Duodenal mucosa (tissue), 2 donors: Measurements from ENCODE around the gene PTH2.
"Not testable (repeated sequence)": the region's sequence is repeated elsewhere in the genome, so short reads cannot be mapped to it uniquely, and the experiment has no call there.

Experiments
- H3K27ac ChIP-seq: one replicate; pipeline ENCODE4 v1.7.0; 2013; ENCODE audit warnings: low read depth, low read length
- H3K27me3 ChIP-seq, 2 donors: one replicate each; pipeline ENCODE4 v1.7.0; 2013; ENCODE audit warnings: low read length in 2 of 2, control low read depth in 1 of 2; ENCODE audit not compliant: insufficient read depth in 2 of 2, control insufficient read depth in 1 of 2
- H3K36me3 ChIP-seq, 2 donors: one replicate each; pipeline ENCODE4 v1.7.0; 2013; ENCODE audit warnings: low read length in 2 of 2, control low read depth in 1 of 2; ENCODE audit not compliant: insufficient read depth in 2 of 2, control insufficient read depth in 1 of 2
- H3K4me1 ChIP-seq, 2 donors: one replicate each; pipeline ENCODE4 v1.7.0; 2013; ENCODE audit warnings: low read length in 2 of 2, control low read depth in 1 of 2; ENCODE audit not compliant: insufficient read depth in 2 of 2, control insufficient read depth in 1 of 2
- H3K4me3 ChIP-seq, 2 donors: one replicate each; pipeline ENCODE4 v1.7.0; 2013; ENCODE audit warnings: low read length in 2 of 2, low read depth in 1 of 2
- H3K9ac ChIP-seq, 2 donors: one replicate each; pipeline ENCODE4 v1.7.0; 2013; ENCODE audit warnings: low read length in 2 of 2, low read depth in 1 of 2
- H3K9me3 ChIP-seq, 2 donors: one replicate each; pipeline ENCODE4 v1.7.0; 2013; ENCODE audit warnings: low read length in 2 of 2, control low read depth in 1 of 2; ENCODE audit not compliant: control insufficient read depth in 1 of 2

Gene PTH2

DNA sequence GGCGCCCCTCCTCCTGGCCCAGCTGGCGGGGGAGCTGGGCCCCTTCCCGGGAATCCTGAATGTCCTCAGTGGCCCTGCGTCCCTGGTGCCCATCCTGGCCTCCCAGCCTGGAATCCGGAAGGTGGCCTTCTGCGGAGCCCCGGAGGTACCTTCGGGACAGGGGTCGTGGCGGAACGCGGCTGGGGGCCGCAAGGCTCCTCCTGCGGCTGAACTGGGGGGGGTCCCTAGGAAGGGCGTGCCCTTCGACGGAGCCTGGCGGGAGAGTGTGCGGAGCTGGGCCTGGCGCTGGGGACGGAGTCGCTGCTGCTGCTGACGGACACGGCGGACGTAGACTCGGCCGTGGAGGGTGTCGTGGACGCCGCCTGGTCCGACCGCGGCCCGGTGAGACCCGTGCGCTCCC lies 38.4 kb upstream of the PTH2 start:
- peaks cover 7 to 30% of the 10 kb centered on the region in 2 donors for H3K36me3 ChIP-seq

DNA sequence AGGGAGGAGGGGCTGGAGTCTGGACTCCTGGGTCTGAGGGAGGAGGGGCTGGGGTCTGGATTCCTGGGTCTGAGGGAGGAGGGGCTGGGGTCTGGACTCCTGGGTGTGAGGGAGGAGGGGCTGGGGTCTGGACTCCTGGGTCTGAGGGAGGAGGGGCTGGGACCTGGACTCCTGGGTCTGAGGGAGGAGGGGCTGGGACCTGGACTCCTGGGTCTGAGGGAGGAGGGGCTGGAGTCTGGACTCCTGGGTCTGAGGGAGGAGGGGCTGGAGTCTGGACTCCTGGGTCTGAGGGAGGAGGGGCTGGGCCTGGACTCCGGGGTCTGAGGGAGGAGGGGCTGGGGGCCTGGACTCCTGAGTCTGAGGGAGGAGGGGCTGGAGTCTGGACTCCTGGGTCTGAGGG lies 37.9 kb upstream of the PTH2 start:
- H3K27ac ChIP-seq, H3K9ac ChIP-seq, H3K4me3 ChIP-seq, H3K27me3 ChIP-seq, H3K9me3 ChIP-seq, H3K4me1 ChIP-seq: not testable (repeated sequence)
- peaks cover 7 to 27% of the 10 kb centered on the region in 2 donors for H3K36me3 ChIP-seq

More for the DNA sequence above, 38.4 kb upstream of the PTH2 start:
- Histone ChIP-seq H3K27me3 (no peaks in the 10 kb centered on the region), H3K4me3 (no peak overlapping the region), H3K9me3 (no peaks in the 10 kb centered on the region), H3K9ac (no peak overlapping the region), H3K4me1 (peaks cover 0 to 6% of the 10 kb centered on the region in 2 donors), H3K27ac (no peak overlapping the region)

DNA sequence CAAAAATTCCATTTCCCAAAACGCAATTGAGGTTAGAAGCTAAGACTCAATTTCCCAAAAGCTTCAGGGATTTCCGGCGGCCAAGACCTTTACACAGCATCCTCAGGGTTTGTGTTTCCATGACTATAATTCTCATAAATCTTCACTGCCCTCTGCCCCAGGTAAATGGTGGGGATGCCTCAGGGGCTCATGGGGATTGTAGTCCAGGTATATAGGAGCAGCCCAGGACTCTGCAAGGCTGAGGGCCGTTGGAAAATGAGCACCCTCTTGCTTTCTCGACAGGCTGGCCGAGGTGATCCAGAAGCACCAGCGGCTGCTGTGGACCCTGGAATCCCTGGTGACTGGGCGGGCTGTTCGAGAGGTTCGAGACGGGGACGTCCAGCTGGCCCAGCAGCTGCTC lies 36.1 kb upstream of the PTH2 start:
- H3K27me3 ChIP-seq, result no peaks in the 10 kb centered on the region
- peaks cover 3 to 18% of the 10 kb centered on the region in 2 donors for H3K36me3 ChIP-seq
- no peak overlapping the region for H3K4me3 ChIP-seq
- peaks cover 1 to 7% of the 10 kb centered on the region in 2 donors for H3K4me1 ChIP-seq
- H3K9ac ChIP-seq, result no peak overlapping the region
- no peak overlapping the region for H3K27ac ChIP-seq
- no peaks in the 10 kb centered on the region for H3K9me3 ChIP-seq

DNA sequence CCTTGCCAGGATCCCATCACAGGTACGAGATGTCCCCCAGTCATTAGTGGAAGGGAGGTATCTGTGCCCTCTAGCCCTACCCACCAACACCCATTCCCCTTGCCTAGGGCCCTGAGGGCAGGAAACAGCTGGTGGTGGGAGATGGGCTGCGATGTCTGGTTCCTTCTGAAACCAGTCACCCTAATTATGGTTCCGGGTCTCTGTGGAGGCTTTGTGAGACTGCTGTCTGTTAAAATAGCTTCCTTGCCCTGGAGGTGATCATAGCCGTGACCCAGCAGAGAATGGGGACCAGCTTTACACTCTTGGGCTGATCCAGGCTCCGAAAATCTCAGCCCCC lies 35.3 kb upstream of the PTH2 start:
- H3K36me3 ChIP-seq, result peaks cover 3 to 12% of the 10 kb centered on the region in 2 donors
- peaks cover 7 to 12% of the 10 kb centered on the region in 2 donors for H3K4me1 ChIP-seq
- no peak overlapping the region for H3K4me3 ChIP-seq
- H3K9me3 ChIP-seq, result no peaks in the 10 kb centered on the region
- peak overlapping the region; percentile 20 for H3K27ac ChIP-seq
- no peak overlapping the region for H3K9ac ChIP-seq
- no peaks in the 10 kb centered on the region for H3K27me3 ChIP-seq

DNA sequence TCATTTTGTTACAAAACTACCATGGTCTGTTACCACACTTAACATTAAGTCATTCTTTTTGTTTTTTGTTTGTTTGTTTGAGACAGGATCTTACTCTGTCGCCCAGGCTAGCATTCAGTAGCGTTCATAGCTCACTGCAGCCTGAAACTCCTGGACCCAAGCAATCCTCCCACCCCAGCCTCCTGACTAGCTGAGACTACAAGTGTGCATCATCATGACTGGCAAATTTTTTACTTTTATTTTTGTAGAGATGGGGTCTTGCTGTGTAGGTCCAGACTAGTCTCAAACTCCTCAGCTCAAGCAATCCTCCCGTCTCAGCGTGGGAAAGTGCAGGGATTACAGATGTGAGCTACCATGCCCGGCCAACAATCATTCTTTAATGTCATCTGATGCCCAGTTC lies 33.1 kb upstream of the PTH2 start:
- H3K36me3 ChIP-seq, result peaks cover 3 to 9% of the 10 kb centered on the region in 2 donors
- H3K9me3 ChIP-seq, result no peaks in the 10 kb centered on the region
- H3K4me3 ChIP-seq, result no peak overlapping the region
- H3K9ac ChIP-seq, result no peak overlapping the region
- no peak overlapping the region for H3K27ac ChIP-seq
- H3K4me1 ChIP-seq, result peaks cover 7 to 12% of the 10 kb centered on the region in 2 donors
- H3K27me3 ChIP-seq, result no peaks in the 10 kb centered on the region

DNA sequence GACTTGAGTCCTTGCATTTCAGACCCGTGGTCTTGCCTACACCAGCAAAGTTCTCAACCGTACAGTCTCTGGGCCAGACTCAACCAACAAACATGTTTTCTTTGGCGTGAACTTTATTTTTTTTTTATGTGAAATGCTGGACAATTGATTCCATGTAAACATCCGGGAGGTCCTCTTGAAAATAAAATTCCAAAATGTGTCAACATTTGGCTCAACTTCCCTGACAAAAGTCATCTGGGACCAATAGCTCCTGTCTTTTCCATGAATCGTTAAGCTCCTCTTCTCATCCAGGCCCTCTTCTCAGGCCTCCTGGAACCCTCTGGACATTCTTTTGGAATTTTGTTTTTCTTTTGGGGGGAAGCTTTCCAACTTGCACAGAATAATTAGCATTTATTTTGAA lies 32.5 kb upstream of the PTH2 start:
- H3K27me3 ChIP-seq, result no peaks in the 10 kb centered on the region
- H3K9ac ChIP-seq, result no peak overlapping the region
- no peak overlapping the region for H3K4me3 ChIP-seq
- H3K9me3 ChIP-seq, result no peaks in the 10 kb centered on the region
- peaks cover 3 to 8% of the 10 kb centered on the region in 2 donors for H3K36me3 ChIP-seq
- peaks cover 8 to 14% of the 10 kb centered on the region in 2 donors for H3K4me1 ChIP-seq
- no peak overlapping the region for H3K27ac ChIP-seq

DNA sequence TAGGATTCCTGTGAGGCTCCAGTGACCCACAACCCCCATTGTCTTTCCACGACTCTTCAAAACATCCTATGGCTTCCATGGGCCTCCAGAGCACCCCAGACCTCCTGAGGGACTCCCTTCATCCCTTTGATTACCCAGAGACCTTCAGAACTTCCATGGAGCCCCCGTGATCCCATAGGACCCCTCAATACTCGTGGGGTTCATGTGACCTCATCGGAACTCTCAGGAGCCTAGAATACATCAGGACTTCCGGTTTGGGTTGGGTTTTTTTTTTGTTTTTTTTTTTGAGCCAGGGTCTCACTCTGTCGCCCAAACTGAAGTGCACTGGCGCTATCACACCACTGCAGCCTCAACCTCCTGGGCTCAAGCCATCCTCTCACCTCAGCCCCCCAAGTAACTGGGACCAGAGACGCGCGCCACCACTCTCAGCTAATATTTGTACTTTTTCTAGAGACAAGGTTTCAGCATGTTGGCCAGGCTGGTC lies 30.6 kb upstream of the PTH2 start:
- no peaks in the 10 kb centered on the region for H3K9me3 ChIP-seq
- H3K4me3 ChIP-seq, result peak overlapping the region; percentile 80 to 88
- no peaks in the 10 kb centered on the region for H3K27me3 ChIP-seq
- H3K9ac ChIP-seq, result peak overlapping the region; percentile 74 to 91
- H3K4me1 ChIP-seq, result peaks cover 13 to 21% of the 10 kb centered on the region in 2 donors
- H3K36me3 ChIP-seq, result peaks cover 0 to 10% of the 10 kb centered on the region in 2 donors
- H3K27ac ChIP-seq, result peak overlapping the region; percentile 93

DNA sequence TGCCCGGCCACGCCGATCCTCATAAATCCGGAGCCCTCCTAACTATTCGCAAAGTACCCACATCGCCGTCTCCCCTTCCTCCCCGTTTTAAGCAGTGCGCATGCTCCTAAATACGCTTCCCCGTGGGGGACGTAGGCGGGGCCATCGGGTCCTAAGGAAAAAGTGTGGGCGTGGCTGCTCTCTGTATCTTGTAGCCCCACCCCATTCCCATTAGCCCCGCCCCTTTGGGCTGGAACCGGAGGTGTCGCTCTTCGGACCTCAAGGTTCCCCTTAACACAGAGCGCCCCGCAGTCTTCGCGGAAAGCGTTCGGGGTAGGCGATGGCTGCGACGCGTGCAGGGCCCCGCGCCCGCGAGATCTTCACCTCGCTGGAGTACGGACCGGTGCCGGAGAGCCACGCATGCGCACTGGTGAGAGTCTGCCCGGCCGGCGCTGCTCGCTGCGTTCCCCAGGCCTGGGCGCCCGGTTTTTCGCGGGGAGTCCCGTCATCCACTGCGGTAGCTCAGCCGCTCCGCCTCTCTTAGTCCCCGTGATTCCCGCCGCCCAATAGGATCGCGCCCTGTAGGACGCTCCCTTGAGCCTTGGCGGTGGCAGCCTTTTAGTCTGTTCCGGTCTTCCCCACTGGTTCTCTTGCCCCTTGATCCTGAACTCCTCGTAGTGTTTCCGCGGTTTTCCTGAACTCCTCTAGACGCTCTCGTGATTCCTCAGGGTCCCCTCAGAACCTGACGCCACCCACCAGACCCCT lies 29.9 kb upstream of the PTH2 start, which contains the start of gene ALDH16A1:
ALDH16A1 (plus strand) TSS at position 213 of the 744 bp plus-strand sequence; CDS start at position 320, 107 bp downstream.
- Histone ChIP-seq H3K4me3 (peak within 1 kb of the TSS; percentile 80 to 88), H3K4me1 (peaks cover 13 to 16% of the 10 kb centered on the region in 2 donors), H3K27me3 (no peaks in the 10 kb centered on the region), H3K27ac (peak within 1 kb of the TSS; percentile 93), H3K9me3 (no peaks in the 10 kb centered on the region), H3K9ac (peak within 1 kb of the TSS; percentile 74 to 91), H3K36me3 (peaks cover 0 to 16% of the 10 kb centered on the region in 2 donors)

DNA sequence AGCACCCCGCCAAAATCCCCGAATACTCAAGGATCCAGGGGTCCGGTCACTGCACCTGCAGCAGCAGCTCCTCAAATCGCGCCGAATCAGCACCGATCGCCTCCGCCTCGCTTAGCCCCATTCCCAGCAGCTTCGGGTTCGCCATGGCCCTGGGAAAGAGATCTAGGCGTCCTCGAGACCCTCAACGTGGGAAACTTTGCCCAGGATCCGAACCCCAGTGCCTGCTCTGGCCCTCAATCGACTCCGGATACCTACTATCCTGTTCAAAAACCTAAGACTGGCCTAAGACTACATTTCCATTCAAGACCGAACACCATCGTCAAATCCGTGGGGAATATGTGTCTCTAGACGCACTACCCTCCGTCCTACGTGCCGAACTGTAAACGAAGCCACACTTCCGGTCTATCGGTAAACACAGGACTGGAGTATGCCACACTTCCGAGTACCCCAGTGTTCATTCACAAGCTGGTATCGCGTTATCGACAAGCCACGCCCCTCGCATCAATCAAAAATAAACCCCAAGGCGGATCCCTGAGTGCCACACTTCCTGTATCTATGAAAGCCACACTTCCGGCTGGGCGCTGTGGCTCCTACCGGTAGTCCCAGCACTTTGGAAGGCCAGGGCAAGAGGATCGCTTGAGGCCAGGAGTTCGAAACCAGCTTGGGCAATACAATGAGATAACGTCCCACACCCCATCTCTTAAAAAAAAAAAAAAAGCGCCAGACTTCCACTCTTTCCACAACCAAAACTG lies 28.4 kb upstream of the PTH2 start, which contains the start of gene PIH1D1:
PIH1D1 (minus strand) TSS at position 385 of the 752 bp plus-strand sequence; CDS start at position 145, 240 bp downstream.
- Histone ChIP-seq H3K27ac (peak within 1 kb of the TSS; percentile 93), H3K4me1 (peaks cover 13 to 15% of the 10 kb centered on the region in 2 donors), H3K27me3 (no peaks in the 10 kb centered on the region), H3K36me3 (peaks cover 0 to 18% of the 10 kb centered on the region in 2 donors), H3K9me3 (no peaks in the 10 kb centered on the region), H3K4me3 (peak within 1 kb of the TSS; percentile 96 to 99), H3K9ac (peak within 1 kb of the TSS; percentile 81 to 93)

DNA sequence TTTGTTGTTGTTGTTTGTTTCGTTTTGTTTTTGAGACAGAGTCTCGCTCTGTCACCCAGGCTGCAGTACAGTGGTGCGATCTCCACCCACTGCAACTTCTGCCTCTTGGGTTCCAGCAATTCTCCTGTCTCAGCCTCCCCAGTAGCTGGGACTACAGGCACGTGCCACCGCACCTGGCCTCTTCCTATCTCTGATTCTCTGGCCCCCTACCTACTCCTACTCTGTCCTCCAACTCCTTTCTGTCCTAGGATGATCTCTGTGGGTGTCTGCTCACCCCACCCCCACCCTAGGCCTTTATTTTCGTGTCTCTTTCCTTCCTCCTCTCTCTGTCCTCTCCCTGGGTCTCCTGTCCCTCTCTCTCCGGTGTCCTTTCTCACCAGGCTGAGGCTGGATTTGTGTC lies 27.2 kb upstream of the PTH2 start:
- no peaks in the 10 kb centered on the region for H3K27me3 ChIP-seq
- H3K4me3 ChIP-seq, result peak overlapping the region; percentile 42 to 96
- peaks cover 0 to 18% of the 10 kb centered on the region in 2 donors for H3K36me3 ChIP-seq
- peaks cover 13 to 15% of the 10 kb centered on the region in 2 donors for H3K4me1 ChIP-seq
- H3K9ac ChIP-seq, result peak overlapping the region; percentile 32 to 93
- H3K9me3 ChIP-seq, result no peaks in the 10 kb centered on the region
- H3K27ac ChIP-seq, result no peak overlapping the region
